ENCODE measurements around the gene BRIP1.

The BRIP1 gene

GRCh38 chr17:61718022-61718421 is 145.3 kb downstream of the BRIP1 start:
- H3K9ac ChIP-seq (ENCODE audit: low read depth in 1 of 2, low read length in 2 of 2): no peak overlapping the region
- no peak overlapping the region for H3K27ac ChIP-seq (ENCODE audit: low read depth in 2 of 2, low read length in 2 of 2)
- H3K4me1 ChIP-seq (ENCODE audit: control insufficient read depth in 2 of 2, insufficient read depth in 2 of 2, low read length in 2 of 2): no peaks in the 10 kb centered on the region
- H3K36me3 ChIP-seq (ENCODE audit: control insufficient read depth in 2 of 2, insufficient read depth in 2 of 2, low read length in 2 of 2): no peaks in the 10 kb centered on the region
- H3K4me3 ChIP-seq (ENCODE audit: low read length in 2 of 2): no peak overlapping the region
- H3K27me3 ChIP-seq (ENCODE audit: control insufficient read depth in 2 of 2, insufficient read depth in 2 of 2, low read length in 2 of 2): no peaks in the 10 kb centered on the region
- H3K9me3 ChIP-seq (ENCODE audit: control insufficient read depth in 2 of 2, low read length in 2 of 2): no peaks in the 10 kb centered on the region

- no peak overlapping the region for H3K9ac ChIP-seq (ENCODE audit: low read depth in 1 of 2, low read length in 2 of 2)
- H3K4me3 ChIP-seq (ENCODE audit: low read length in 2 of 2): no peak overlapping the region
- H3K27me3 ChIP-seq (ENCODE audit: control insufficient read depth in 2 of 2, insufficient read depth in 2 of 2, low read length in 2 of 2): no peaks in the 10 kb centered on the region
- no peaks in the 10 kb centered on the region for H3K9me3 ChIP-seq (ENCODE audit: control insufficient read depth in 2 of 2, low read length in 2 of 2)
- H3K36me3 ChIP-seq (ENCODE audit: control insufficient read depth in 2 of 2, insufficient read depth in 2 of 2, low read length in 2 of 2): no peaks in the 10 kb centered on the region
- H3K4me1 ChIP-seq (ENCODE audit: control insufficient read depth in 2 of 2, insufficient read depth in 2 of 2, low read length in 2 of 2): no peaks in the 10 kb centered on the region
- H3K27ac ChIP-seq (ENCODE audit: low read depth in 2 of 2, low read length in 2 of 2): no peak overlapping the region
Measured at GRCh38 chr17:61717352-61717751, 146.0 kb downstream of the BRIP1 start.

GRCh38 chr17:61716225-61716829 is 147.0 kb downstream of the BRIP1 start:
- Histone ChIP-seq H3K4me3 (ENCODE audit: low read length in 2 of 2) (no peak overlapping the region), H3K27me3 (ENCODE audit: control insufficient read depth in 2 of 2, insufficient read depth in 2 of 2, low read length in 2 of 2) (no peaks in the 10 kb centered on the region), H3K9me3 (ENCODE audit: control insufficient read depth in 2 of 2, low read length in 2 of 2) (no peaks in the 10 kb centered on the region), H3K27ac (ENCODE audit: low read depth in 2 of 2, low read length in 2 of 2) (no peak overlapping the region), H3K4me1 (ENCODE audit: control insufficient read depth in 2 of 2, insufficient read depth in 2 of 2, low read length in 2 of 2) (no peaks in the 10 kb centered on the region), H3K9ac (ENCODE audit: low read depth in 1 of 2, low read length in 2 of 2) (no peak overlapping the region), H3K36me3 (ENCODE audit: control insufficient read depth in 2 of 2, insufficient read depth in 2 of 2, low read length in 2 of 2) (no peaks in the 10 kb centered on the region)

DNA sequence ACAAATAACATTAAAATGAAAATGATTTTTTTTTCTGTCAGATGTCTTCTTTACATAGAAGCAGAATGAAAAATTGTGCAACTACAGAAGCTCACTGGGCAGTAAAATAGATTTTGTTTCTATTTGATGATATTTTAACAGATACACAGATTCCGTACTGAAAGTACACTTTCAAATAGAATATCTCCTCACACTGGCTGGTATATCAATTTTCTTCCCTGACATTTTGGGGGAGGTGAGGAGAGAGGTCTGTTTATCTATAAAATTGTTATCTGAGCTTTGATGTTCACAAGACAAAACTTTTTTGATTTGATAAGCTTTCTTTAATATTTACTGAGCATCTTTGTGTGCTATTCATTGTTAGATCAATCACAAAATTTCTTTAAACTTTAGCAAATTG is 148.0 kb downstream of the BRIP1 start:
- Histone ChIP-seq H3K9me3 (ENCODE audit: control insufficient read depth in 2 of 2, low read length in 2 of 2) (no peaks in the 10 kb centered on the region), H3K27me3 (ENCODE audit: control insufficient read depth in 2 of 2, insufficient read depth in 2 of 2, low read length in 2 of 2) (no peaks in the 10 kb centered on the region), H3K9ac (ENCODE audit: low read depth in 1 of 2, low read length in 2 of 2) (no peak overlapping the region), H3K27ac (ENCODE audit: low read depth in 2 of 2, low read length in 2 of 2) (no peak overlapping the region), H3K4me3 (ENCODE audit: low read length in 2 of 2) (no peak overlapping the region), H3K4me1 (ENCODE audit: control insufficient read depth in 2 of 2, insufficient read depth in 2 of 2, low read length in 2 of 2) (no peaks in the 10 kb centered on the region), H3K36me3 (ENCODE audit: control insufficient read depth in 2 of 2, insufficient read depth in 2 of 2, low read length in 2 of 2) (no peaks in the 10 kb centered on the region)

GRCh38 chr17:61714300-61714699 is 149.0 kb downstream of the BRIP1 start:
- no peak overlapping the region for H3K27ac ChIP-seq (ENCODE audit: low read depth in 2 of 2, low read length in 2 of 2)
- no peaks in the 10 kb centered on the region for H3K36me3 ChIP-seq (ENCODE audit: control insufficient read depth in 2 of 2, insufficient read depth in 2 of 2, low read length in 2 of 2)
- no peaks in the 10 kb centered on the region for H3K27me3 ChIP-seq (ENCODE audit: control insufficient read depth in 2 of 2, insufficient read depth in 2 of 2, low read length in 2 of 2)
- no peaks in the 10 kb centered on the region for H3K4me1 ChIP-seq (ENCODE audit: control insufficient read depth in 2 of 2, insufficient read depth in 2 of 2, low read length in 2 of 2)
- H3K9me3 ChIP-seq (ENCODE audit: control insufficient read depth in 2 of 2, low read length in 2 of 2): no peaks in the 10 kb centered on the region
- H3K9ac ChIP-seq (ENCODE audit: low read depth in 1 of 2, low read length in 2 of 2): no peak overlapping the region
- no peak overlapping the region for H3K4me3 ChIP-seq (ENCODE audit: low read length in 2 of 2)

DNA sequence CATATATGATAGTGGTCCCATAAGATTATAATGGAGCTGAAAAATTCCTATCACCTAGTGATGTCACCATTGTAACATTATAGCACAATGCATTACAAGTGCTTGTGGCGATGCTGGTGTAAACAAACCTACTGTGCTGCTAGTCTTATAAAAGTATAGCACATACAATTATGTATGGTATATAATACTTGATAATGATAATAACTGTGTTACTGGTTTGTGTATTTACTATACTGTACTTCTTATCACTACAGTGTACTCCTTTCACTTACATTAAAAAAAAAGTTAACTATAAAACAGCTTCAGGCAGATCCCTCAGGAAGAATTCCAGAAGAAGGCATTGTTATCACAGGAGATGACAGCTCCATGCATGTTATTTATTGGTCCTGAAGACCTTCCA is 150.3 kb downstream of the BRIP1 start:
- Histone ChIP-seq H3K9ac (ENCODE audit: low read depth in 1 of 2, low read length in 2 of 2) (no peak overlapping the region), H3K9me3 (ENCODE audit: control insufficient read depth in 2 of 2, low read length in 2 of 2) (no peaks in the 10 kb centered on the region), H3K27me3 (ENCODE audit: control insufficient read depth in 2 of 2, insufficient read depth in 2 of 2, low read length in 2 of 2) (no peaks in the 10 kb centered on the region), H3K4me3 (ENCODE audit: low read length in 2 of 2) (no peak overlapping the region), H3K36me3 (ENCODE audit: control insufficient read depth in 2 of 2, insufficient read depth in 2 of 2, low read length in 2 of 2) (no peaks in the 10 kb centered on the region), H3K27ac (ENCODE audit: low read depth in 2 of 2, low read length in 2 of 2) (no peak overlapping the region), H3K4me1 (ENCODE audit: control insufficient read depth in 2 of 2, insufficient read depth in 2 of 2, low read length in 2 of 2) (no peaks in the 10 kb centered on the region)

- Histone ChIP-seq H3K27ac (ENCODE audit: low read depth in 2 of 2, low read length in 2 of 2) (no peak overlapping the region), H3K9ac (ENCODE audit: low read depth in 1 of 2, low read length in 2 of 2) (no peak overlapping the region), H3K4me3 (ENCODE audit: low read length in 2 of 2) (no peak overlapping the region), H3K4me1 (ENCODE audit: control insufficient read depth in 2 of 2, insufficient read depth in 2 of 2, low read length in 2 of 2) (no peaks in the 10 kb centered on the region), H3K27me3 (ENCODE audit: control insufficient read depth in 2 of 2, insufficient read depth in 2 of 2, low read length in 2 of 2) (no peaks in the 10 kb centered on the region), H3K9me3 (ENCODE audit: control insufficient read depth in 2 of 2, low read length in 2 of 2) (no peaks in the 10 kb centered on the region), H3K36me3 (ENCODE audit: control insufficient read depth in 2 of 2, insufficient read depth in 2 of 2, low read length in 2 of 2) (no peaks in the 10 kb centered on the region)
Measured at GRCh38 chr17:61710546-61710945, 152.8 kb downstream of the BRIP1 start.

DNA sequence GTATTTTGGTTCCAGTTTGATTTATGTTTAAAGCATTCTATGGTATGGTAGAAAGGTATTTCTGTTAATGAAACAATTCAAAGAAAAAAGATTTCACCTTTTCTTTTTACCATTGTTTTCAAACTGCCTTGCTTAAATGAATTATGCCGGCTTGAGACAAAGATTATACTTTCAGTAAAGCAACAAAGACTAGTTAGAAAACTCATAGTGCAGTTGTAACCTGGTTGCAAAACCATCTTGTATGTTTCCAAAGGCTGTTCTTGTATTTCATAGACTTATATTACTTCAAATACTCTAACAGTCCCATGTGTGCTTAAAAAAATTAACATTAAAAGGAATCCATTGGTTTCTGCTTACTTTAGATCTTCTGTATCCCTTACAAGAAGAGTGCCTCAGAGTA is 153.8 kb downstream of the BRIP1 start:
- no peaks in the 10 kb centered on the region for H3K27me3 ChIP-seq (ENCODE audit: control insufficient read depth in 2 of 2, insufficient read depth in 2 of 2, low read length in 2 of 2)
- no peaks in the 10 kb centered on the region for H3K9me3 ChIP-seq (ENCODE audit: control insufficient read depth in 2 of 2, low read length in 2 of 2)
- no peak overlapping the region for H3K9ac ChIP-seq (ENCODE audit: low read depth in 1 of 2, low read length in 2 of 2)
- H3K36me3 ChIP-seq (ENCODE audit: control insufficient read depth in 2 of 2, insufficient read depth in 2 of 2, low read length in 2 of 2): no peaks in the 10 kb centered on the region
- H3K27ac ChIP-seq (ENCODE audit: low read depth in 2 of 2, low read length in 2 of 2): no peak overlapping the region
- H3K4me3 ChIP-seq (ENCODE audit: low read length in 2 of 2): no peak overlapping the region
- no peaks in the 10 kb centered on the region for H3K4me1 ChIP-seq (ENCODE audit: control insufficient read depth in 2 of 2, insufficient read depth in 2 of 2, low read length in 2 of 2)

GRCh38 chr17:61704935-61705449 is 158.3 kb downstream of the BRIP1 start:
- no peak overlapping the region for H3K27ac ChIP-seq (ENCODE audit: low read depth in 2 of 2, low read length in 2 of 2)
- H3K9me3 ChIP-seq (ENCODE audit: control insufficient read depth in 2 of 2, low read length in 2 of 2): peaks cover 5 to 14% of the 10 kb centered on the region in 2 donors
- no peak overlapping the region for H3K4me3 ChIP-seq (ENCODE audit: low read length in 2 of 2)
- H3K4me1 ChIP-seq (ENCODE audit: control insufficient read depth in 2 of 2, insufficient read depth in 2 of 2, low read length in 2 of 2): no peaks in the 10 kb centered on the region
- no peaks in the 10 kb centered on the region for H3K36me3 ChIP-seq (ENCODE audit: control insufficient read depth in 2 of 2, insufficient read depth in 2 of 2, low read length in 2 of 2)
- no peaks in the 10 kb centered on the region for H3K27me3 ChIP-seq (ENCODE audit: control insufficient read depth in 2 of 2, insufficient read depth in 2 of 2, low read length in 2 of 2)
- no peak overlapping the region for H3K9ac ChIP-seq (ENCODE audit: low read depth in 1 of 2, low read length in 2 of 2)

- H3K4me3 ChIP-seq (ENCODE audit: low read length in 2 of 2): no peak overlapping the region
- peaks cover 6 to 18% of the 10 kb centered on the region in 2 donors for H3K9me3 ChIP-seq (ENCODE audit: control insufficient read depth in 2 of 2, low read length in 2 of 2)
- no peaks in the 10 kb centered on the region for H3K27me3 ChIP-seq (ENCODE audit: control insufficient read depth in 2 of 2, insufficient read depth in 2 of 2, low read length in 2 of 2)
- H3K36me3 ChIP-seq (ENCODE audit: control insufficient read depth in 2 of 2, insufficient read depth in 2 of 2, low read length in 2 of 2): no peaks in the 10 kb centered on the region
- H3K4me1 ChIP-seq (ENCODE audit: control insufficient read depth in 2 of 2, insufficient read depth in 2 of 2, low read length in 2 of 2): no peaks in the 10 kb centered on the region
- no peak overlapping the region for H3K9ac ChIP-seq (ENCODE audit: low read depth in 1 of 2, low read length in 2 of 2)
- no peak overlapping the region for H3K27ac ChIP-seq (ENCODE audit: low read depth in 2 of 2, low read length in 2 of 2)
Measured at GRCh38 chr17:61702450-61702849, 160.9 kb downstream of the BRIP1 start.

DNA sequence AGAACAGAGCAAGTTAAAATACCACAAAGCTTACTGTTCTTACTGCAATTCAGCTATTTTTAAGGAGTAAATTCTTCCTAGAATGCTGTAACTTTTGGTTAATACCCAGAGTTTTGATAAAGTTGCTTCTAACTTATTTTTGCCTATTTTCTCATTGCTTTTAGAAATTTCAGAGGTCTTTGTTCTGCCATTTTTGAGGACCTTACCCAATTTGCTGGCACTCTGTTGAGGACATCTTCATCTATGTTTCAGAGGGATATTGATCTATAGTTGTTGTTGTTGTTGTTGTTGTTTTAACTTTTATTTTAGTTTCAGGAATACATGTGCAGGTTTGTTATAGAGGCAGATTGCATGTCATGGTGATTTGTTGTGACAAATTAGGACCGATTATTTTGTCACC is 161.3 kb downstream of the BRIP1 start:
- Histone ChIP-seq H3K9ac (ENCODE audit: low read depth in 1 of 2, low read length in 2 of 2) (no peak overlapping the region), H3K27me3 (ENCODE audit: control insufficient read depth in 2 of 2, insufficient read depth in 2 of 2, low read length in 2 of 2) (no peaks in the 10 kb centered on the region), H3K4me1 (ENCODE audit: control insufficient read depth in 2 of 2, insufficient read depth in 2 of 2, low read length in 2 of 2) (no peaks in the 10 kb centered on the region), H3K4me3 (ENCODE audit: low read length in 2 of 2) (no peak overlapping the region), H3K9me3 (ENCODE audit: control insufficient read depth in 2 of 2, low read length in 2 of 2) (peaks cover 6 to 18% of the 10 kb centered on the region in 2 donors), H3K27ac (ENCODE audit: low read depth in 2 of 2, low read length in 2 of 2) (no peak overlapping the region), H3K36me3 (ENCODE audit: control insufficient read depth in 2 of 2, insufficient read depth in 2 of 2, low read length in 2 of 2) (no peaks in the 10 kb centered on the region)
